PC-3 (cell line): Measurements from ENCODE around the gene TMED6. TPM values are rescaled to one million over a fixed set of nuclear protein-coding genes. Genes with fewer than 3 reads are reported as not detected.

Experiments used
- ATAC-seq: fragments of 200-7000 bp; cut with Tn5 transposase; 2 replicates; pipeline ENCODE4 v1.9.1; 2020; ENCODE audit warnings: mild to moderate bottlenecking, moderate library complexity
- BruUV-seq: library from RNA; stranded (reverse); fragments of 400-500 nt; replicated peaks from 2 replicates; lab custom pipeline; 2021; lab: Mats Ljungman, UMichigan
- CTCF ChIA-PET: fragments of 300-600 bp; sonication (Branson Sonifier 250); formaldehyde crosslinking; loops from one replicate; lab custom pipeline; 2022; ENCODE audit warnings: antibody characterized with exemption; lab: Charles Lee
- POLR2A ChIA-PET: fragments of 300-600 bp; sonication (Branson Sonifier 250); formaldehyde crosslinking; loops from one replicate; lab custom pipeline; 2022; ENCODE audit warnings: antibody characterized with exemption; ENCODE audit not compliant: unreplicated experiment; lab: Charles Lee
- DNase-seq: peaks from one replicate; pipeline ENCODE4 v3.0.0-alpha.2; 2015
- H2AFZ ChIP-seq: fragments of 300-600 bp; sonication (generic); 2 replicates; pipeline ENCODE4 v1.6.0; 2016; ENCODE audit warnings: antibody characterized with exemption, low read length
- H3F3A ChIP-seq: fragments of 300-600 bp; sonication (generic); one replicate; pipeline ENCODE4 v1.6.0; 2017; ENCODE audit warnings: antibody characterized with exemption, low read length, control low read depth, mild to moderate bottlenecking; ENCODE audit not compliant: unreplicated experiment
- H3K27ac ChIP-seq: fragments of 300-600 bp; sonication (generic); 2 replicates; pipeline ENCODE4 v1.5.1; 2016; ENCODE audit warnings: mild to moderate bottlenecking, low read length
- H3K27me3 ChIP-seq: fragments of 300-600 bp; sonication (generic); 2 replicates; pipeline ENCODE4 v1.6.1; 2016; ENCODE audit warnings: low read length, mixed read lengths
- H3K36me3 ChIP-seq: fragments of 300-600 bp; sonication (generic); 2 replicates; pipeline ENCODE4 v1.6.1; 2016; ENCODE audit warnings: low read depth, mixed run types, low read length, mixed read lengths
- H3K4me1 ChIP-seq: fragments of 300-600 bp; sonication (generic); 2 replicates; pipeline ENCODE4 v1.5.1; 2016; ENCODE audit warnings: low read length; ENCODE audit not compliant: insufficient read depth
- H3K4me2 ChIP-seq: fragments of 300-600 bp; sonication (generic); 2 replicates; pipeline ENCODE4 v1.6.0; 2016; ENCODE audit warnings: low read length
- H3K4me3 ChIP-seq: fragments of 300-600 bp; sonication (generic); 2 replicates; pipeline ENCODE4 v1.5.1; 2016; ENCODE audit warnings: mild to moderate bottlenecking, low read length, mixed read lengths
- H3K79me2 ChIP-seq: fragments of 300-600 bp; sonication (generic); 2 replicates; pipeline ENCODE4 v1.6.1; 2017; ENCODE audit warnings: low read length, mixed read lengths
- H3K9ac ChIP-seq: fragments of 300-600 bp; sonication (generic); 2 replicates; pipeline ENCODE4 v1.6.0; 2016; ENCODE audit warnings: mild to moderate bottlenecking, low read length
- H3K9me2 ChIP-seq: fragments of 300-600 bp; sonication (generic); replicated peaks from 2 replicates; pipeline ENCODE4 v1.6.1; 2016; ENCODE audit warnings: mixed run types, low read length, mixed read lengths
- H3K9me3 ChIP-seq: fragments of 300-600 bp; sonication (generic); 2 replicates; pipeline ENCODE4 v1.6.1; 2016; ENCODE audit warnings: low read length, mixed read lengths
- H4K20me1 ChIP-seq: fragments of 300-600 bp; sonication (generic); 2 replicates; pipeline ENCODE4 v1.6.1; 2016; ENCODE audit warnings: low read length, mixed read lengths
- CTCF ChIP-seq: fragments of 300-600 bp; sonication (generic); conservative IDR thresholded peaks from 2 replicates; pipeline ENCODE4 v1.5.1; 2017; ENCODE audit warnings: antibody characterized with exemption, low read depth, mild to moderate bottlenecking, low read length
- EZH2 ChIP-seq: fragments of 300-600 bp; sonication (generic); IDR thresholded peaks from one replicate; pipeline ENCODE4 v1.6.1; 2017; ENCODE audit warnings: antibody characterized with exemption, mild to moderate bottlenecking, low read length; ENCODE audit not compliant: unreplicated experiment
- EZH2phosphoT487 ChIP-seq: fragments of 300-600 bp; sonication (generic); IDR thresholded peaks from 2 replicates; pipeline ENCODE4 v1.6.1; 2018; ENCODE audit warnings: mild to moderate bottlenecking, antibody characterized with exemption, low read length, borderline replicate concordance
- intact Hi-C: fragments of 100-400 bp; cut with micrococcal nuclease; formaldehyde crosslinking; loops from 2 replicates; pipeline ENCODE4 v1.9.0; 2023
- total RNA-seq: library from RNA; depleted of rRNA; stranded (reverse); fragments of >200 nt; gene quantifications from 2 replicates; pipeline ENCODE4 v1.2.3, GENCODE V29; 2014

Gene TMED6
- total RNA-seq, 1 experiment from 2014 or later = not detected

DNA sequence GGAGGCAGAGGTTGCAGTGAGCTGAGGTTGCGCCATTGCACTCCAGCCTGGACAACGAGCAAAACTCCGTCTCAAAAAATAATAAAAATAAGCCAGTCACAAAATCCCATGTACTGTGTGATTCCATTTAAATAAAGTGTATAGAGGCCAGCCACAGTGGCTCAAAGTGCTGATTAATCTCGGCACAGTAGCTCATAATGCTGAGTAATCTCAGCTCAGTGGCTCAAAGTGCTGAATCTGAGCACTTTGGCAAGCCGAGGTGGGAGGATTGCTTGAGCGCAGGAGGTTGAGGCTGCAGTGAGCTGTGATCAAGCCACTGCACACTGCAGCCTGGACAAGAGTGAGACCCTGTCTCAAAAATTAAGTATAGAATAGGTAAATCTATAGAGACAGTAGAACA is 4.9 kb downstream of the TMED6 start:
- H3K79me2 ChIP-seq = peaks cover 12% of the 10 kb centered on the region
- H3K4me2 ChIP-seq = no peak overlapping the region
- H3K9me2 ChIP-seq = no peaks in the 10 kb centered on the region
- H3K4me3 ChIP-seq = no peak overlapping the region
- peaks cover 13% of the 10 kb centered on the region for H3K36me3 ChIP-seq
- intact Hi-C loops = no loop called here
- no peaks in the 10 kb centered on the region for H3F3A ChIP-seq
- no peak overlapping the region for H2AFZ ChIP-seq
- CTCF ChIA-PET = no interaction called here
- no peak for ATAC-seq
- no peaks in the 10 kb centered on the region for H3K9me3 ChIP-seq
- H3K27me3 ChIP-seq = no peaks in the 10 kb centered on the region
- no TSS peak for BruUV-seq
- no peak for TF ChIP-seq EZH2
- TF ChIP-seq EZH2phosphoT487 = no peak
- no peak for TF ChIP-seq CTCF
- POLR2A ChIA-PET = no interaction called here
- no peak overlapping the region for H3K9ac ChIP-seq
- DNase-seq = no peak
- peaks cover under 1% of the 10 kb centered on the region; the same call in 1 of the 2 replicates for H3K4me1 ChIP-seq
- no peak overlapping the region for H3K27ac ChIP-seq
- H4K20me1 ChIP-seq = no peaks in the 10 kb centered on the region

GRCh38 chr16:69345923-69346322 is 5.7 kb downstream of the TMED6 start:
- H3K27me3 ChIP-seq = no peaks in the 10 kb centered on the region
- H3F3A ChIP-seq = no peaks in the 10 kb centered on the region
- no peaks in the 10 kb centered on the region for H4K20me1 ChIP-seq
- H2AFZ ChIP-seq = no peak overlapping the region
- peaks cover 20% of the 10 kb centered on the region for H3K79me2 ChIP-seq
- H3K4me3 ChIP-seq = no peak overlapping the region
- intact Hi-C loops = no loop called here
- no peak overlapping the region for H3K9ac ChIP-seq
- no peak for DNase-seq
- TF ChIP-seq EZH2phosphoT487 (no peak), EZH2 (no peak), CTCF (no peak)
- no peaks in the 10 kb centered on the region for H3K9me2 ChIP-seq
- no peaks in the 10 kb centered on the region for H3K9me3 ChIP-seq
- no TSS peak for BruUV-seq
- no peak for ATAC-seq
- H3K4me2 ChIP-seq = no peak overlapping the region
- POLR2A ChIA-PET = no interaction called here
- peaks cover 8% of the 10 kb centered on the region for H3K4me1 ChIP-seq
- H3K27ac ChIP-seq = no peak overlapping the region
- CTCF ChIA-PET = no interaction called here
- peaks cover 21% of the 10 kb centered on the region for H3K36me3 ChIP-seq

DNA sequence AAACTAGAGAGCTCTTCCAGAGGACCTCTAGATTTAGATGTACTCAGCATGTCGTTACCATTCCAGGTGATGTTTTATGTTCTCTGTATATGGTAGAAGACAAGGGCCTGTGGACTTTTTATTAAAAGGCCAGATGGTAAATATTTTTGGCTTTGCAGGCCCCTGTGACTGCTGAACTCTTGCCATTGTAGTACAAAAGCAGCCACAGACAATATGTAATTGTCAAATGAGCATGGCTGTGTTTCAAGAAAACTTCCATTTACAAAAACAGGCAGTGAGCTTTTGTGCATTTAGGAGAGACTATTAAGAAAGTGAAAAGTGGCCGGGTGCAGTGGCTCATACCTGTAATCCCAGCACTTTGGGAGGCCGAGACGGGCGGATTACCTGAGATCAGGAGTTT is 7.4 kb downstream of the TMED6 start:
- no peak overlapping the region for H3K27ac ChIP-seq
- no peaks in the 10 kb centered on the region for H3K9me3 ChIP-seq
- no peak for ATAC-seq
- ChIA-PET CTCF (no interaction called here), POLR2A (no interaction called here)
- H3K9ac ChIP-seq = no peak overlapping the region
- no peak overlapping the region for H3K4me3 ChIP-seq
- peaks cover 35% of the 10 kb centered on the region for H3K79me2 ChIP-seq
- no TSS peak for BruUV-seq
- H3K4me2 ChIP-seq = no peak overlapping the region
- peaks cover 23% of the 10 kb centered on the region for H3K36me3 ChIP-seq
- H3K9me2 ChIP-seq = no peaks in the 10 kb centered on the region
- TF ChIP-seq CTCF = no peak
- TF ChIP-seq EZH2phosphoT487 = no peak
- TF ChIP-seq EZH2 = no peak
- intact Hi-C loops = no loop called here
- H2AFZ ChIP-seq = no peak overlapping the region
- H3F3A ChIP-seq = no peaks in the 10 kb centered on the region
- no peaks in the 10 kb centered on the region for H3K27me3 ChIP-seq
- H4K20me1 ChIP-seq = no peaks in the 10 kb centered on the region
- peaks cover 13% of the 10 kb centered on the region for H3K4me1 ChIP-seq
- no peak for DNase-seq
